Activated CD4-positive, alpha-beta T cell treated with anti-CD3 and anti-CD28 coated beads, Interleukin-2, amount 10 ng/mL, durations not matched to agents 24 days and 14 days (primary cell): ENCODE measurements around the gene GLB1L2. TPM values are rescaled to one million over a fixed set of nuclear protein-coding genes. Genes with fewer than 3 reads are reported as not detected.

Experiments used
- DNase-seq: peaks from one replicate; pipeline ENCODE4 v3.0.0; 2022
- H3K27ac Mint-ChIP-seq: one replicate; pipeline ENCODE4 v1.8.0; 2022; ENCODE audit warnings: mild to moderate bottlenecking, mixed read lengths
- H3K27me3 Mint-ChIP-seq: one replicate; pipeline ENCODE4 v1.8.0; 2022; ENCODE audit warnings: mixed read lengths
- H3K36me3 Mint-ChIP-seq: one replicate; pipeline ENCODE4 v1.8.0; 2022; ENCODE audit warnings: low read depth, mild to moderate bottlenecking, mixed read lengths
- H3K4me1 Mint-ChIP-seq: one replicate; pipeline ENCODE4 v1.8.0; 2021; ENCODE audit warnings: mixed read lengths
- H3K4me3 Mint-ChIP-seq: one replicate; pipeline ENCODE4 v1.8.0; 2022; ENCODE audit warnings: mild to moderate bottlenecking, moderate library complexity, mixed read lengths
- H3K9me3 Mint-ChIP-seq: one replicate; pipeline ENCODE4 v1.8.0; 2021; ENCODE audit warnings: mixed read lengths
- intact Hi-C: fragments of 100-400 bp; cut with micrococcal nuclease; formaldehyde crosslinking; loops from one replicate; pipeline ENCODE4 v1.15.1; 2023
- total RNA-seq: library from RNA; stranded (reverse); gene quantifications from 2 replicates; pipeline ENCODE4 v1.2.3, GENCODE V29; 2022

The GLB1L2 gene
- total RNA-seq, 1 donor from 2014 or later: 11.2 TPM

DNA sequence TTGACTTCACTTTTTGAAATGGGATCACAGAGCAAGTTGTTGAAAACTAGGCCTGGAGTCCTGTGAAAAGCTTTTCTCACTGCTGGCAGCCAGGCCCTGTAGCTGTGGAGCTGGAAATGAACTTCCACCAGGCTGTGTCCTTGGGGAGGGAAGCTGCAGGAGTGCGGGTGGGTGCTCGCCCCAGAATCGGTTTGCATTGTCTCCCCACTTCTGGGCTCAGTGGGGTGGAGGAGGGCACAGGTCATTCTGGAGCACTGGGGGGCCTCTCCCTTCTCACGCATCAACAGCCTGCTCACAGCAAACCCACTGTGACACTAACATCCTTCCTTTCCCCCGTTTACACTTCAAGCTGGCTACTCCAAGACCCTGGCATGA is 15.2 kb downstream of the GLB1L2 start:
- no peak overlapping the region for H3K4me3 Mint-ChIP-seq
- H3K27ac Mint-ChIP-seq: no peak overlapping the region
- H3K9me3 Mint-ChIP-seq: no peaks in the 10 kb centered on the region
- H3K4me1 Mint-ChIP-seq: peaks cover 17% of the 10 kb centered on the region
- peaks cover 3% of the 10 kb centered on the region for H3K36me3 Mint-ChIP-seq
- intact Hi-C loops: no loop called here
- H3K27me3 Mint-ChIP-seq: no peaks in the 10 kb centered on the region
- DNase-seq: no peak

DNA sequence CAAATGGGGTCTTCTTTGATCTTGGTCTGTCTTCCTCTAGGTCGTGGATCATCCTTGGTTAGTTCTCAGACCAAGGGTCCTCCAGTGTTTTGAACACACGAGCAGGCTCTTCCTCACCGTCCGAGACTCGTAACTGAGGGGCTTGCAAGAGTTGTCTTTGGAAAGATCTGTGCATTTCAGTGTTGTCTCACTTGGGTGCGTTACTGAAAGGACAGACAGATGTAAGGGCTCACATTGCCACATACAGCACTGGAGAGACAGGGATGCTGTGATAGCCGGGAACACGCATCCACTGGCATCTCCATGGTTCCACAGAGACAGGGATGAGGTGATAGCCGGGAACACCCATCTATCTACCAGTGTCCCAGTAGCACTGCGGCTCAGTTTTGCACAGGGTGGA is 15.7 kb downstream of the GLB1L2 start:
- no peak for DNase-seq
- Mint-ChIP-seq H3K9me3 (no peaks in the 10 kb centered on the region), H3K4me1 (peaks cover 17% of the 10 kb centered on the region), H3K36me3 (peaks cover 3% of the 10 kb centered on the region), H3K4me3 (no peak overlapping the region), H3K27ac (no peak overlapping the region), H3K27me3 (peaks cover 2% of the 10 kb centered on the region)
- intact Hi-C loops: no loop called here

DNA sequence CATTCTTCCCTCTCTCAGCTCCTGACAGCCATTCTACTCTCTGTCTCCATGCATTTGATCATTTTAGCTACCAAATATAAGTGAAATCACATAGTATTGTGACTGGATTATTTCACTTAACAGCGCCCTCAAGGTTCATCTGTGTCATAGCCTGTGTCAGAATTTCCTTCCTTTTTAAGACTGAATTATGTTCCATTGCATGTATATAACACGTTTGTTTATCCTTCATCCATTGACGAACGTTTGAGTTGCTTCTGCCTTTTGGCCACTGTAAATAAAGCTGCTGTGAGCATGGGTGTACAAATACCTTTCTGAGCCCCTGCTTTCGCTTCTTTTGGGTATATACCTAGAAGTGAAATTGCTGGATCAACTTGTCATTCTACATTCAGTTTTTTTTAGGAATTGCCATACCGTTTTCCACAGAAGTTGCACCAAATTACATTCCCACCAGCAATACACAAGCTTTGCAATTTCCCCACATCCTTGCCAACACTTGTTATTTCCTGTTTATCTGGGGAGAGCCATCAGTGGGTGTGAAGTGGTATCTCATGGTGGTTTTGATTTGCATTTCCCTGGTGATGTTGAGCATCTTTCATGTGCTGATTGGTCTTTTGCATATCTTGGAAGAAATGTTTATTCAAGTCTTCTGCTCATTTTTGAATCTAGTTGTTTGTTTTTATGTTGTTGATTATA is 17.5 kb downstream of the GLB1L2 start:
- intact Hi-C loops: no loop called here
- peak overlapping the region; percentile 17 for H3K4me3 Mint-ChIP-seq
- H3K9me3 Mint-ChIP-seq: no peaks in the 10 kb centered on the region
- H3K4me1 Mint-ChIP-seq: peaks cover 17% of the 10 kb centered on the region
- peaks cover 4% of the 10 kb centered on the region for H3K27me3 Mint-ChIP-seq
- DNase-seq: peak; percentile 79
- H3K36me3 Mint-ChIP-seq: peaks cover 5% of the 10 kb centered on the region
- H3K27ac Mint-ChIP-seq: peak overlapping the region; percentile 69

DNA sequence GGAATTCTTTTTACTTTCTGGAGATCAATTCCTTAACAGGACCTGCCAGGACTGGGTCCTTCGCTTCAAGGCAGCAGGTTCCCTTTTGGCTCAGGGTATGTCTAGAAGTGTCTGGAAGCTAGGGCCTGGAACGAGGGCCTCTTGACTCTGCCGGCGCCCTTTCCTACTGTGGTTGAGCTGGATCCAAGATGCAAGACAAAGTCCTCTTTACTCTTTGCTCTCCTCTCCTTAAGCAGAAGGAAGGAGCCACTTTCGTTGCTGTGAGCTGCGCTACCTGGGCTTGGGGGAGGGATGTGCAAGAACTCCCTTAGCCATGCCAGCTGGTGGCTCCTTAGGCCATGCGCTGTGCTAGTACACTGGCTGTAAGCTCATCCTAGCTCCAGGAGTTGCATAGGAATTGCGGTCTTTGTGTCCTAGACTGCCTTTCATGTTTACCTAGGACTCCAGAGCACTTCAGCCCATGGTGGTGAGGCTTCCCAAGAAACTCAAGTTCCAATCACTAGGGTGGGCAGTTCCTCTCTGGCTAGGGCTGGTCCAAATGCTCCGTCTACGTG is 18.1 kb downstream of the GLB1L2 start:
- Mint-ChIP-seq H3K9me3 (no peaks in the 10 kb centered on the region), H3K36me3 (peaks cover 5% of the 10 kb centered on the region), H3K4me1 (peaks cover 17% of the 10 kb centered on the region), H3K27ac (peak overlapping the region; percentile 69), H3K4me3 (peak overlapping the region; percentile 17), H3K27me3 (peaks cover 4% of the 10 kb centered on the region)
- no peak for DNase-seq
- intact Hi-C loops: no loop called here

DNA sequence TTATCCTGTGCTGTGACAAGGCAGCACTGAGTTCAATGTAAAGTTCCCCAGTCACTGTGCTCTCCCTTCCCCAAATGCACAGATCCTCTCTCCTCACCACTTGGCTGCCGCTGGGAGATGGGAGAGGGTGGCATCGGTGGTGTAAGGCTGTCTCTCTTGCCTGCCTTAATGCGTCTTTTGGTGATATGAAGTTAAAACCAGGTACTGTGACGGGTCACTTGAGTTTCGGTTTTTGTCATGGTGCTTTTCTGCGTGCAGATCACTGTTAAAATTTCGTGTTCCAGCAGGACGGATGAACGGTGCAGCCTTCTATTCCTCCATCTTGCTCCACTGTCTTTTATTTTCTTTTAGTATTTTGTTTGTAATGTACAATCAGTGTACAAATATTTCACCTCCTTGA is 18.6 kb downstream of the GLB1L2 start:
- no peaks in the 10 kb centered on the region for H3K9me3 Mint-ChIP-seq
- peaks cover 4% of the 10 kb centered on the region for H3K27me3 Mint-ChIP-seq
- no peak overlapping the region for H3K4me3 Mint-ChIP-seq
- intact Hi-C loops: no loop called here
- no peak overlapping the region for H3K27ac Mint-ChIP-seq
- no peak for DNase-seq
- peaks cover 5% of the 10 kb centered on the region for H3K36me3 Mint-ChIP-seq
- H3K4me1 Mint-ChIP-seq: peaks cover 21% of the 10 kb centered on the region

DNA sequence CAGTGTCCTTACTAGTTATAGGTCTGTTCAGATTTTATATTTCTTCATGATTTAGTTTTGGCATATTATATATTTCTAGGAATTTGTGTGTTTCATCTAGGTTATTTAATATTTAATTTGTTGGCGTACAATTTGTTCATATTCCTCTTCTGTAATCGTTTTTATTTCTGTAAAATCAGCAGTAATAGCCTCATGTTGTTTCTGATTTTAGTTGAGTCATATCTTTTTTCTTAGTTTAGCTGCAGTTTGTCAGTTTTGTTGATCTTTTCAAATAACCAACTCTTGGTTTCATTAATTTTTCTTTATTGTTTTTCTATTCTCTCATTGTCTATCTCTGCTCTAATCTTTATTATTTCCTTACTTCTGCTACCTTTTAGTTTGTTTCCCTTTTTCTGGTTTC is 20.3 kb downstream of the GLB1L2 start:
- intact Hi-C loops: no loop called here
- H3K4me3 Mint-ChIP-seq: no peak overlapping the region
- DNase-seq: no peak
- no peaks in the 10 kb centered on the region for H3K9me3 Mint-ChIP-seq
- H3K27ac Mint-ChIP-seq: no peak overlapping the region
- H3K27me3 Mint-ChIP-seq: peaks cover 7% of the 10 kb centered on the region
- peaks cover 5% of the 10 kb centered on the region for H3K36me3 Mint-ChIP-seq
- H3K4me1 Mint-ChIP-seq: peaks cover 21% of the 10 kb centered on the region

DNA sequence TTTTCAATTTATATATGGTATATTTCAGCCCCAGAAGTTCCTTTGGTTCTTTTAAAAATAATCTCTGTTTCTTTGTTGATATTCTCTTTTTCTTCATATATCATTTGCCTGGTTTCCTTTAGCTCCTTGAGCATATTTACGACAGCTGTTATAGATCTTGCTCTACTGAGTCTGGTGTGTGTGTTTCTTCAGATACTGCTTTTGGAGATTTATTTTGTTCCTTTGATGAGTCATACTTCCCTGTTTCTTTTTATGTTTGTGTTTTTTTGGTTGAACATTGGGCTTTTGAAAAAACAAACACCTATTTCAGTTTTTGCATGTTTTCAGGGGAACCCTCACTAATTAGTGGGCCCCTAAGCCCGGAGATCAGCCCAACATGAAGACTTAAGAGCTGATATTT is 23.3 kb downstream of the GLB1L2 start:
- no peak overlapping the region for H3K27ac Mint-ChIP-seq
- intact Hi-C loops: no loop called here
- peaks cover 7% of the 10 kb centered on the region for H3K27me3 Mint-ChIP-seq
- peaks cover 13% of the 10 kb centered on the region for H3K4me1 Mint-ChIP-seq
- DNase-seq: no peak
- no peak overlapping the region for H3K4me3 Mint-ChIP-seq
- peaks cover 1% of the 10 kb centered on the region for H3K36me3 Mint-ChIP-seq
- no peaks in the 10 kb centered on the region for H3K9me3 Mint-ChIP-seq

DNA sequence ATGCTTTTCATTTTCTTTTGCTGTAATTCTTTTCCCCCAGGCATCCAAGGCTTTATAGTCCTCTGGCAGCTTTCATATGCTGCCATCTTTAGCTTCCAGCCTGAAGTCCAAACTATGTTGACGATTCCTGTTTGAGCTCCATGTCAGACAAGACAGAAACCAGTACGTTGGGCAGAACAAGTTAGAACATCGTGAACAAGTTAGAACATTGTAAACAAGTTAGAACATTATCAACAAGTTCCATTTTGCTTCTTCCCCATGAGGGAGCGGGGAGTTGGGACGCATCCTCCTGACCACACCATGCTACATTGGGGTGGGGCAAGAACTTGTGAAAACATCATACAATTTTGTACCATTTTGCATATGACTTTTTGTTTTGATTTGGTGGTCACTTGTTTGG is 23.9 kb downstream of the GLB1L2 start:
- intact Hi-C loops: no loop called here
- Mint-ChIP-seq H3K4me3 (no peak overlapping the region), H3K9me3 (no peaks in the 10 kb centered on the region), H3K27me3 (peaks cover 7% of the 10 kb centered on the region), H3K4me1 (peaks cover 11% of the 10 kb centered on the region), H3K27ac (no peak overlapping the region), H3K36me3 (peaks cover 1% of the 10 kb centered on the region)
- DNase-seq: no peak

DNA sequence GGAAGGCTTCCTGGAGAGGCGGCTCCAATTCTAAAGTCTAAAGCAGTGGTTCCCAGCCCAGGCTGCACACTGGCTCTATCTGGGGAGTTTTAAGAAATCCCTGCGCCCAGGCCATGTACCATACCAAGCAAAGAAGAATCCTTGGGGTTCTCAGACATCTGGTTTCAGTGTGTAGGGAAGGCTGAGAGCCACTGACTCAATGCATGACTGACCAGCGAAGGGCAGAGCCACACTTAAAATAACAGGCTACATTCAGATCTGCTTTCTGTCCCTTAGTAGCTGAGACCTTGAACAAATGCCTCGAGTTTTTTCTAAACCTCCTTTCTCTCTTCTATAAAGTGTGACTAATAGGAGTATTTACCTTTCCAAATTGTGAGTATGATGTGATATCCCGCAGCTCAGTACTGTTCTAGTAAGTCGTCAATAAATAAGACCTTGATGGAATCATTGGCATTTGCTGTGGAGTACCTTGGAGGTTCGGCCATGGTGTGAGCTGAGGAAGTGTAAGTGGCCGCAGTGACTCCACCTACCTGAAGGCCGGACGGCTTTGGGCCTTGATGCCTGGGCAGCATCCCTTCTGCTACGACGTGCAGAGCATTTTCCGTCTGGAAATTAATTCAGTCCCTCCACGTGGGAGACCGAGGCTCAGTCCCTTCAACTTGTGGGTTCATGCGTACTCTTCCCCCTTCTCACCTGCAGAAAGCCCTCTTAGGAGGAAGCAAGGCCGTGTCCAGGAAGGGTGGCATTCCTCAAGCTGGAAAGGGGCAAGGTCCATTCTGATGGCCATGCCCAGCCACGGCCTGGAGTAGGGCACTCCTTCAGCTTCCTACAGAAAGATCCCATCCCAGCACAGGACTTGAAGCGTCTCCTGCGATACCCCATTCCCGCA is 25.1 kb downstream of the GLB1L2 start:
- H3K9me3 Mint-ChIP-seq: no peaks in the 10 kb centered on the region
- H3K36me3 Mint-ChIP-seq: peaks cover 1% of the 10 kb centered on the region
- no peak overlapping the region for H3K27ac Mint-ChIP-seq
- DNase-seq: no peak
- intact Hi-C loops: no loop called here
- peaks cover 11% of the 10 kb centered on the region for H3K27me3 Mint-ChIP-seq
- peaks cover 14% of the 10 kb centered on the region for H3K4me1 Mint-ChIP-seq
- no peak overlapping the region for H3K4me3 Mint-ChIP-seq

DNA sequence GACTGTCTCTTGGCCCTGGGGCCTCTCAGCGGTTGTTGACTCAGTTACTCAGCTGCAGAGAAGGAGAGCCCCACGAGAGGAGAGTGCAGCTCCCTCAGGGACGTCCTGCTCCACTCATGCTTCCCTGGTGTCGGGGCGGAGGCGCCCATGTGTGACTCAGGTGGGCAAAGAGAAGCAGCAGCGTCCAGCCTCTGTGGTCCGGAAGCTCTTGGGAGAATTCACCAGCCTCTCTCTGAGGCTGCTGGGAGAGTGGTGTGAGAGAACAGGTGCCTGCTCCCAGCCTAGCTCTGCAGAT is 25.7 kb downstream of the GLB1L2 start:
- Mint-ChIP-seq H3K27me3 (peaks cover 10% of the 10 kb centered on the region), H3K4me3 (no peak overlapping the region), H3K27ac (no peak overlapping the region), H3K9me3 (no peaks in the 10 kb centered on the region), H3K4me1 (peaks cover 16% of the 10 kb centered on the region), H3K36me3 (peaks cover 1% of the 10 kb centered on the region)
- intact Hi-C loops: no loop called here
- no peak for DNase-seq

DNA sequence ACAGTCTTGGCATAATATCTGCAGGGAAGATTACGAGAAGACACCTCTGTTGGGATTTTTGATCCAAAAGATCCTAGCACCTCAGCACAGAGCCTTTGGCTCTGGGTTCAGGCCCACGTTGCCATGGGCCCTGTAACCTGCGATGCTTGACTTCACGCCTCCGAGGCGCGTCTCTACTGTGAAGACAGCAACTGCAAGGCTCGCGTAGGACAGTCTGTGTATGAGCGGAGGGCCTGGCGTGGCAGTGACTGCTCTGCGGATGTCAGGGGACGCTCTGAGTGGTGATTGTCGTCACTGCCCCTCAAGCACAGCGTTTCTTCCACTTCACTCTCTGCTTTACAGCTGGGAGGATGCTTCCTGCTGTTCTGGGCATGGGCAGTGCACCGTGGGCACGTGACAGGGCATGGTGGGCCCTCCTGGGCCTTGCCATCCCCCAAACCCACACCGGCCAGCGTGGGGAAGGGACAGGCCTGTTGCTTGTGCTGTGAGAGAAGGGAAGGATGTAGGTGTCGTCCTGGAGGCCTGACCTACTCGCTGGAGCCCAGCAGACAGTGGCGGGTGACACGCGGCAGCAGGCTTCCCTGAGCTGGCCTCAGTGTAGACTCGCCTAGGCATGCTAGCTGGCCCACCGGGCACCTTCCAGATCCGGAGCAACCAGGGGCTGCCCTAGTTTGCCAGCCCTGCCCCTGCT is 26.5 kb downstream of the GLB1L2 start:
- intact Hi-C loops: no loop called here
- no peak for DNase-seq
- Mint-ChIP-seq H3K4me1 (peaks cover 16% of the 10 kb centered on the region), H3K9me3 (no peaks in the 10 kb centered on the region), H3K4me3 (no peak overlapping the region), H3K27ac (no peak overlapping the region), H3K27me3 (peaks cover 10% of the 10 kb centered on the region), H3K36me3 (peaks cover 1% of the 10 kb centered on the region)

DNA sequence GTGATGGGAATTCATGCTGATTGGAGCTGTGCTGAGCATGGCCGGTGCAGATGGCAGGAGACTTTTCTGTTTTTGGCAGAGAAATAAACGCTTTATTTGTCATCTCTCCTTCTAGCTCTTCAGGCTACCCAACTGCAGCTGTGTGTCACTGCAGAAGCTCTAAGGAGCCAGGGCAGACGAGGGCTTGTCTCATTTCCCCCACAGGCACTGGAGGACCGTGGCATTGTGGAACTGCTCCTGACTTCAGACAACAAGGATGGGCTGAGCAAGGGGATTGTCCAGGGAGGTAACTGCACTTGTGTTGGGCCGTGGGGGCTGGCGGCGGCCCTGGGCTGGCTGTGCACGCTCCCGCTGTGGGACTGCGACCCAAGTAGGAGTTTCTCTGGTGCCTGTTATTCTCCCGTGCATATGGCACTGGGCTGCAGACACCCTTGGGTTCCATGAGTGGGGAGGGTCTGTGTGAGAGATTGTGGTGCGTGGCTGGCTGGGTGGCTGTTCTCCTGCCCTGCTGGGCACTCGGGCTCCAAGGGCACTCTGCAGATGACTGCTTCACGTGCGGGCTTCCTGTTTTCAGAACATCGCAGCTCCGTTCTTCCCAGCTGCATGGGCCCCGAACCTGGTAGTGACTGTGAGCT is 27.2 kb downstream of the GLB1L2 start:
- Mint-ChIP-seq H3K27ac (no peak overlapping the region), H3K36me3 (no peaks in the 10 kb centered on the region), H3K4me3 (no peak overlapping the region), H3K9me3 (no peaks in the 10 kb centered on the region), H3K27me3 (peaks cover 8% of the 10 kb centered on the region), H3K4me1 (peaks cover 16% of the 10 kb centered on the region)
- no peak for DNase-seq
- intact Hi-C loops: no loop called here

DNA sequence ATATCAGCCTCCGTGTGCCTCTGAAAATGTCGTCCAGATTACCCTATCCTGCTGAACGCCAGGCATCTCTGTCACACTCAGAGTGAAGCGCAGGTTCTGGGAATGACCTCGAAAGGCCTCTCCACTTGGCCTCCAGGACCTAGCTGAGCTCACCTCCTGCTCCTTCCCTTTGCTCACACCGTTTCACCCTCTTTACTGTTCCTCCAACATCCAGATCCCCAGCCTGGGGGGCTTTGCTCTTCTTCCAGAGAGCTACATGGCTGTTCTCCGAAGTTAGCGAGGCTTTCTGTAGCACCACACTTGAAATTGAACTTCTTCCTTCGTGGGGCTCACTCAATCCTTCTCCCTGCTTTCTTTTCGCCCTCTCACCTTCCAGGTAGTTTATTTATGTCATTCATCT is 27.9 kb downstream of the GLB1L2 start:
- Mint-ChIP-seq H3K9me3 (no peaks in the 10 kb centered on the region), H3K36me3 (no peaks in the 10 kb centered on the region), H3K27ac (peak overlapping the region; percentile 71), H3K27me3 (peaks cover 8% of the 10 kb centered on the region), H3K4me1 (peaks cover 16% of the 10 kb centered on the region), H3K4me3 (peak overlapping the region; percentile 47)
- no peak for DNase-seq
- intact Hi-C loops: no loop called here
